Measurements from ENCODE around the gene IL17RE.

Gene IL17RE

DNA sequence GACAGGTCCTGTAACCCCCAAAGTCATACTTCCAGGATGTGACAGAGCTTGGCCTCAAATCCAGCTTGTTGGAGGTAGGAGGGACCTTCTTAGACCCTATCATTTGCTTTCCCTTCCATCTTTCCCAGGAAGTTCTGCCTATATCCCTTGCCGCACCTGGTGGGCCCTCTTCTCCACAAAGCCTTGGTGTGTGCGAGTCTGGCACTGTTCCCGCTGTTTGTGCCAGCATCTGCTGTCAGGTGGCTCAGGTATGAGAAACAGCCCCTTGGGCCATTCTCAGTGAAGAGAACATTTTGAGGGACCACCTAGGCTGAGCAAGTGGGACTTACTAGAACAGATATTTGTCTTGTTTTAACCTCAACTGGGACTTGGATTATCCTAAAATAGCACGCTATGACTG is 1.3 kb downstream of the IL17RE start:
- no peak overlapping the region for H3K4me3 ChIP-seq (ENCODE audit: severe bottlenecking)
- no peaks in the 10 kb centered on the region for H3K27me3 ChIP-seq (ENCODE audit: insufficient read depth, poor library complexity, severe bottlenecking)
- H3K36me3 ChIP-seq (ENCODE audit: low read depth): no peaks in the 10 kb centered on the region
- TF ChIP-seq, protein P1, sequence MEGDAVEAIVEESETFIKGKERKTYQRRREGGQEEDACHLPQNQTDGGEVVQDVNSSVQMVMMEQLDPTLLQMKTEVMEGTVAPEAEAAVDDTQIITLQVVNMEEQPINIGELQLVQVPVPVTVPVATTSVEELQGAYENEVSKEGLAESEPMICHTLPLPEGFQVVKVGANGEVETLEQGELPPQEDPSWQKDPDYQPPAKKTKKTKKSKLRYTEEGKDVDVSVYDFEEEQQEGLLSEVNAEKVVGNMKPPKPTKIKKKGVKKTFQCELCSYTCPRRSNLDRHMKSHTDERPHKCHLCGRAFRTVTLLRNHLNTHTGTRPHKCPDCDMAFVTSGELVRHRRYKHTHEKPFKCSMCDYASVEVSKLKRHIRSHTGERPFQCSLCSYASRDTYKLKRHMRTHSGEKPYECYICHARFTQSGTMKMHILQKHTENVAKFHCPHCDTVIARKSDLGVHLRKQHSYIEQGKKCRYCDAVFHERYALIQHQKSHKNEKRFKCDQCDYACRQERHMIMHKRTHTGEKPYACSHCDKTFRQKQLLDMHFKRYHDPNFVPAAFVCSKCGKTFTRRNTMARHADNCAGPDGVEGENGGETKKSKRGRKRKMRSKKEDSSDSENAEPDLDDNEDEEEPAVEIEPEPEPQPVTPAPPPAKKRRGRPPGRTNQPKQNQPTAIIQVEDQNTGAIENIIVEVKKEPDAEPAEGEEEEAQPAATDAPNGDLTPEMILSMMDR (IDR thresholded peaks at IDR 0.05; ENCODE audit: poor library complexity, severe bottlenecking): no peak
- peak overlapping the region; percentile 51 for H3K27ac ChIP-seq (ENCODE audit: poor library complexity, severe bottlenecking)
- H3K9me3 ChIP-seq (ENCODE audit: severe bottlenecking): no peaks in the 10 kb centered on the region
- ATAC-seq (ENCODE audit: low read depth) (no peak), DNase-seq (ENCODE audit: low spot score) (no peak)
- peaks cover 18% of the 10 kb centered on the region for H3K4me1 ChIP-seq (ENCODE audit: insufficient read depth, poor library complexity, severe bottlenecking)

DNA sequence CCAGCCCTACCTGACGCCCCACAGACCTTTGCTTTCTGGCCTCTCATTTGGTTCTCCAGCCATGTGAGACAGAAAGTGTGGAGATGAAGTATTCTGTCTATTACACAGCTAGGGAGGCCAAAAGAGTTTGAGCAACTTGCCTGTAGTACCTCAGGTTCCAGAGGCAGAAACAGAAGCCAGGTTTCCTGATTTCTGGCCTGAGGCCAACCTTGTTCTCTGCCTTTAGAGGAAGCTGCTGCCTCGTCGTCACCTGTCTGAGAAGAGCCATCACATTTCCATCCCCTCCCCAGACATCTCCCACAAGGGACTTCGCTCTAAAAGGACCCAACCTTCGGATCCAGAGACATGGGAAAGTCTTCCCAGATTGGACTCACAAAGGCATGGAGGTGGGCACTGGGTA is 3.8 kb downstream of the IL17RE start:
- H3K27ac ChIP-seq (ENCODE audit: poor library complexity, severe bottlenecking): no peak overlapping the region
- no peak overlapping the region for H3K4me3 ChIP-seq (ENCODE audit: severe bottlenecking)
- DNase-seq (ENCODE audit: low spot score) (no peak), ATAC-seq (ENCODE audit: low read depth) (no peak)
- no peaks in the 10 kb centered on the region for H3K9me3 ChIP-seq (ENCODE audit: severe bottlenecking)
- H3K36me3 ChIP-seq (ENCODE audit: low read depth): no peaks in the 10 kb centered on the region
- peaks cover 11% of the 10 kb centered on the region for H3K4me1 ChIP-seq (ENCODE audit: insufficient read depth, poor library complexity, severe bottlenecking)
- TF ChIP-seq, protein P1 (IDR thresholded peaks at IDR 0.05; ENCODE audit: poor library complexity, severe bottlenecking): no peak
- H3K27me3 ChIP-seq (ENCODE audit: insufficient read depth, poor library complexity, severe bottlenecking): no peaks in the 10 kb centered on the region

DNA sequence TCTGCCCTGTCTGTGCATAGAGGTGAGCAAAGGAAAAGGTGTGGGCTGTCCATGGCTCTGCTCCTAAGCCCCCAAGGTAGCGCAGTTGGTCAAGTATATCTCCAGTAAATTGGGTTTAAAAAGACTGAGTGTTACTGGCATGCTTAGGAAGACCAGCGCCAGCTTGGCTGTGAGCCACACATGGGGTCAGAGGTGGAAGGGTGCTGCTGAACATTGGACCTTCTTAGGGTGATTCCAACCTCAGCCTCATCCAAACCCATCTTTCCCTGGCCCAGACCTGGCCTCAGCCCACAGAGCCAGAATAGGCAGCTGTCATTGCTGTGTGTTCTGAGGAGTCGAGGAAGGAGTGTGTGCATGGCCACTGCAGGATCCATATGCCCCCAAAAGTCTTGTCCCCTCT is 5.6 kb downstream of the IL17RE start:
- Histone ChIP-seq H3K9me3 (ENCODE audit: severe bottlenecking) (no peaks in the 10 kb centered on the region), H3K27ac (ENCODE audit: poor library complexity, severe bottlenecking) (no peak overlapping the region), H3K4me1 (ENCODE audit: insufficient read depth, poor library complexity, severe bottlenecking) (peaks cover 8% of the 10 kb centered on the region), H3K4me3 (ENCODE audit: severe bottlenecking) (no peak overlapping the region), H3K27me3 (ENCODE audit: insufficient read depth, poor library complexity, severe bottlenecking) (no peaks in the 10 kb centered on the region), H3K36me3 (ENCODE audit: low read depth) (no peaks in the 10 kb centered on the region)
- TF ChIP-seq, protein P1 (IDR thresholded peaks at IDR 0.05; ENCODE audit: poor library complexity, severe bottlenecking): no peak
- DNase-seq (ENCODE audit: low spot score) (no peak), ATAC-seq (ENCODE audit: low read depth) (no peak)

DNA sequence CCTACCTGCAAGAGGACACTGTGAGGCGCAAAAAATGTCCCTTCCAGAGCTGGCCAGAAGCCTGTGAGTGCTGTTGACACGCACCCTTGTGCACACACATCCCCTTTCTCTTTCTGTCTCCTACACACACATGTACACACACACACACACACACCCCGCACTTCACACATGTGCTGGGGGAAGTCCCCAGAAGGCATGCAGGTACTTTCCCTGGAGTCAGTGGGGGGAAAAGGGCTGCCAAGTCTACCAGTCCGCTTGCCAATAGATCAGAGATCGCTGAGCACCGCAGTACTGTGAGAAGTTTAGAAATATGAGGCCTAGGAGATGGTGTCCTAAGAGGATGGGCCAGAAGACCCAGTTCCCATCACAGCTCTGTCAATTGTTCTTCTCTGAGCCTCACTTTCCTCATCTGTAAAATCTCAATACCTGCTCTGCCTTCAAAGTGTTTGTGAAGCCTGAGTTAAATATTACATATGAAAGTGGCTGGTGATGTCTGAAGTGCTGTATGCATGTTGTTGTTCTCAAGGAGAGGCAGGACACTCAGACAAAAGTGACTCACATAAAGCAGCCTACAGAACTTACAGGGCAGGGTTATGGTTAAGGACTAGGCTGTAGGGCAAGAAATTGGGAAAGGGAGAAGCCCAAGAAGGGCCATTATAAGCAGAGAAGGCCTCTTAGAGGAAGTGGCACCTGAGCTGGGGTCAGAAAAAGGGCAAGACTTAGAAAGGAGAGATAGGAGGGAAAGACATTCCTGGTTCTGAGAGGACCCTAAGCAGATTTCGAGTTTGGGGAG is 6.8 kb downstream of the IL17RE start:
- no peak for ATAC-seq (ENCODE audit: low read depth)
- Histone ChIP-seq H3K9me3 (ENCODE audit: severe bottlenecking) (no peaks in the 10 kb centered on the region), H3K27ac (ENCODE audit: poor library complexity, severe bottlenecking) (no peak overlapping the region), H3K36me3 (ENCODE audit: low read depth) (no peaks in the 10 kb centered on the region), H3K4me1 (ENCODE audit: insufficient read depth, poor library complexity, severe bottlenecking) (peaks cover 4% of the 10 kb centered on the region), H3K27me3 (ENCODE audit: insufficient read depth, poor library complexity, severe bottlenecking) (no peaks in the 10 kb centered on the region), H3K4me3 (ENCODE audit: severe bottlenecking) (no peak overlapping the region)
- DNase-seq (ENCODE audit: low spot score): no peak
- TF ChIP-seq, protein P1 (IDR thresholded peaks at IDR 0.05; ENCODE audit: poor library complexity, severe bottlenecking): no peak

DNA sequence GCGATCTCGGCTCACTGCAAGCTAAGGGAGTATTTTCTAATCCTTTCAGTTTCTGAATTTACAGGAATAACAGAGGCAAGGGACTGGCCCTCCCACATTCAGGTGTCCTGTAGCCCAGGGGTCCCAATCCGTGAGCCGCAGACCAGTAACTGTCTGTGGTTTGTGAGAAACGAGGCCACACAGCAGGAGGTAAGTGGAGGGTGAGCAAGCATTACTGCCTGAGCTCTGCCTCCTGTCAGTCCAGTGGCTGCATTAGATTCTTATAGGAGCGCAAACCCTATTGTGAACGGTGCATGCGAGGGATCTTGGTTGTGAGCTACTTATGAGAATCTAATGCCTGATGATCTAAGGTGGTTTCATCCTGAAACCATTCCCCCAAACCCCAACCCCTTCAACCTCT is 9.2 kb downstream of the IL17RE start:
- ATAC-seq (ENCODE audit: low read depth) (no peak), DNase-seq (ENCODE audit: low spot score) (no peak)
- TF ChIP-seq, protein P1 (IDR thresholded peaks at IDR 0.05; ENCODE audit: poor library complexity, severe bottlenecking): no peak
- Histone ChIP-seq H3K4me1 (ENCODE audit: insufficient read depth, poor library complexity, severe bottlenecking) (peaks cover 10% of the 10 kb centered on the region), H3K27me3 (ENCODE audit: insufficient read depth, poor library complexity, severe bottlenecking) (no peaks in the 10 kb centered on the region), H3K36me3 (ENCODE audit: low read depth) (no peaks in the 10 kb centered on the region), H3K4me3 (ENCODE audit: severe bottlenecking) (no peak overlapping the region), H3K27ac (ENCODE audit: poor library complexity, severe bottlenecking) (no peak overlapping the region), H3K9me3 (ENCODE audit: severe bottlenecking) (no peaks in the 10 kb centered on the region)
